ENCODE data around the gene PSMB1.

DNA sequence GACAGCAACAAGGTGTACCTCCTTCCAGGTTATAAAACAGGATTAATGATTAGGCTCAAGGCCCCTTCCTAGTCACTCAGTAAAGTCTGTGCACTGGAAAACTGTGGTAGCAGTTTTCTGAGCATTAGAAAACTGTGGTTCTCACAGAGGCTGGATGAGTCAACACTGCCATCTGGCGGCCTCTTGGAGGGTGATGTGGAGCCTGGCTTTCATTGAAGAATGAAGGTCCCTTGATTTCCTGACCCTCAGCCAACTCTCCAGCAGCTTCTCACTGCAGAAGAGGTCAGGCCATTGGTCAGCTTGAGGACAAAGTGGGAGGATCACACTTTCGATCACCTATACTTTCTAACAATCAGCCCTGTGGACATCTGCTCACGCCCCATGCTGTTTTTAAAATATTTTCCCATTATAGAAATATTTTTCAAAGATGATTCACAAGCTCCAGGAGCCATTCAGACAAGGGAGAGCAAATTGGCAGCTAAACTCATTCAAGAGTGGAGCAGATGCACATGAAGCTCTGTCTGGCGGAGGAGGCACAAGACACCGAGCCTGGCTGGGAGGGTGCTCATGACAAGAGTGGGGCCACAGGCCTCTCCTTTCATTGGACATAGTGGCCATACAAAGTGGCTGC lies 23.2 kb downstream of the PSMB1 start:
- peak; percentile 83 for TF ChIP-seq CTCF (IDR thresholded peaks at IDR 0.05)
- no peak for TF ChIP-seq EZH2 (IDR thresholded peaks at IDR 0.05; ENCODE audit: borderline replicate concordance, insufficient read depth, low read depth, low read length, poor library complexity, severe bottlenecking)
